Esophagus (tissue), 2 donors: ENCODE data around the gene KLHL28. TPM values are rescaled to one million over a fixed set of nuclear protein-coding genes. Genes with fewer than 3 reads are reported as not detected.

Experiments
- H3K27ac ChIP-seq, 2 donors: one replicate each; pipeline ENCODE4 v1.5.1; 2013; ENCODE audit warnings: low read depth in 2 of 2, mild to moderate bottlenecking in 2 of 2, inconsistent platforms in 1 of 2, low read length in 1 of 2, moderate library complexity in 1 of 2
- H3K27me3 ChIP-seq, 2 donors: one replicate each; pipeline ENCODE4 v1.6.1; 2013; ENCODE audit warnings: low read length in 2 of 2, control low read depth in 1 of 2, mild to moderate bottlenecking in 1 of 2; ENCODE audit not compliant: insufficient read depth in 2 of 2, control insufficient read depth in 1 of 2
- H3K36me3 ChIP-seq, 2 donors: one replicate each; pipeline ENCODE4 v1.6.1; 2013; ENCODE audit warnings: low read length in 1 of 2; ENCODE audit not compliant: control insufficient read depth in 2 of 2, insufficient read depth in 2 of 2
- H3K4me1 ChIP-seq, 2 donors: one replicate each; pipeline ENCODE4 v1.6.1; 2013; ENCODE audit warnings: low read length in 1 of 2; ENCODE audit not compliant: control insufficient read depth in 2 of 2, insufficient read depth in 2 of 2
- H3K4me3 ChIP-seq, 2 donors: one replicate each; pipeline ENCODE4 v1.5.1; 2013; ENCODE audit warnings: low read length in 2 of 2, mild to moderate bottlenecking in 2 of 2, low read depth in 1 of 2, moderate library complexity in 1 of 2
- H3K9me3 ChIP-seq, 2 donors: one replicate each; pipeline ENCODE4 v1.6.1; 2013; ENCODE audit warnings: mild to moderate bottlenecking in 2 of 2, low read depth in 1 of 2, low read length in 1 of 2, moderate library complexity in 1 of 2; ENCODE audit not compliant: control insufficient read depth in 2 of 2, insufficient read depth in 1 of 2
- WGBS, 2 donors: extraction: QIAGEN DNeasy Blood & Tissue Kit; methylation state at CpG; one replicate each; pipeline ENCODE4 v1.1.7; 2013; 5-methylcytosine and 5-hydroxymethylcytosine counted together
- polyA plus RNA-seq, 2 donors: library from polyadenylated mRNA; stranded (reverse); fragments of 200-250 nt; gene quantifications; one replicate each; pipeline ENCODE4 v1.2.3, GENCODE V29; 2013
- donor health status: healthy with polysubstance abuse.
- donor health status: Bipolar disorder and iron deficiency.

The KLHL28 gene
- polyA plus RNA-seq, 2 donors: 2.3 to 2.6 TPM

GRCh38 chr14:44979740-44980356 is 18.1 kb upstream of the KLHL28 start:
- Histone ChIP-seq H3K27ac (no peak overlapping the region), H3K9me3 (no peaks in the 10 kb centered on the region), H3K27me3 (no peaks in the 10 kb centered on the region), H3K4me3 (no peak overlapping the region), H3K36me3 (no peaks in the 10 kb centered on the region), H3K4me1 (no peaks in the 10 kb centered on the region)

DNA sequence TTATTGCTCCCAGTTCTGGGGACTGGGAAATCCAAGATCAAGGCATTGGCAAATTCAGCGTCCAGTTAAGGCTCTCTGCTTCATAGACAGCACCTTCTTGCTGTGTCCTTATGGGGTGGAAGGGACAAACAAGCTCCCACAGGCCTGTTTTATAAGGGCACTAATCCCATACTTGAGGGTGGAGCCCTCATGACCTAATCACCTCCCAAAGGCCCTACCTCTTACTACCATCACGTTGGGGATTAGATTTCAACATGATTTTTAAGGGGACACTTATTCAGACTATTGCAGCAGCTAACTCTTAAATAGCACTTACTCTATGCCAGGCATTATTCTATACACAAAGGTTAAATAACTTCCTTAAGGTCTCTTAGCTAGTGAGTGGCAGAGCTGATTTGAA is 17.5 kb upstream of the KLHL28 start:
- WGBS, 2 donors: 61 to 70% methylated on average over 2 of the region's 2 CpGs

GRCh38 chr14:44971459-44971858 is 9.7 kb upstream of the KLHL28 start:
- Histone ChIP-seq H3K36me3 (no peaks in the 10 kb centered on the region), H3K4me1 (no peaks in the 10 kb centered on the region), H3K9me3 (no peaks in the 10 kb centered on the region), H3K27me3 (no peaks in the 10 kb centered on the region), H3K27ac (no peak overlapping the region), H3K4me3 (no peak overlapping the region)
- 92 to 93% methylated on average over 4 of the region's 4 CpGs for WGBS, 2 donors

More for the DNA sequence above, 17.5 kb upstream of the KLHL28 start:
- Histone ChIP-seq H3K27ac (no peak overlapping the region), H3K4me1 (no peaks in the 10 kb centered on the region), H3K9me3 (no peaks in the 10 kb centered on the region), H3K36me3 (no peaks in the 10 kb centered on the region), H3K27me3 (no peaks in the 10 kb centered on the region), H3K4me3 (no peak overlapping the region)

DNA sequence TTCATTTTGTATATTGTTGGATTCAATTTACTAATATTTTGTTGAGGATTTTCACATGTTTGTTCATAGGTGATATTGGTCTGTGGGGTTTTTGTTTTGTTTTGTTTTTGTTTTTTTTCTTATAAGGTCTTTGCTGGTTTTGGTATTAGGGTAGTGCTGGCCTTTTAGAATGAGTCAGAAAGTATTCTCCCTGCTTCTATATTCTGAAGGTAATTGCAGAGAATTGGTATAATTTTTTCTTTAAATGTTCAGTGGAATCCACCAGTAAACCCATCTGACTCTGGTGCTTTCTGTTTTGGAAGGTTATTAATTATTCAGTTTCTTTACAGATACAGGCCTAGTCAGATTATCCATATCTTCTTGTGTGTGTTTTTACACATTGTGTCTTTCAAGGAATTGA is 9.2 kb upstream of the KLHL28 start:
- Histone ChIP-seq H3K9me3 (no peaks in the 10 kb centered on the region), H3K36me3 (no peaks in the 10 kb centered on the region), H3K27ac (no peak overlapping the region), H3K4me3 (no peak overlapping the region), H3K27me3 (no peaks in the 10 kb centered on the region), H3K4me1 (no peaks in the 10 kb centered on the region)

GRCh38 chr14:44968714-44969113 is 7.0 kb upstream of the KLHL28 start:
- Histone ChIP-seq H3K27ac (no peak overlapping the region), H3K4me3 (no peak overlapping the region), H3K36me3 (no peaks in the 10 kb centered on the region), H3K9me3 (no peaks in the 10 kb centered on the region), H3K4me1 (no peaks in the 10 kb centered on the region), H3K27me3 (no peaks in the 10 kb centered on the region)

GRCh38 chr14:44966601-44967336 is 5.0 kb upstream of the KLHL28 start:
- Histone ChIP-seq H3K27me3 (no peaks in the 10 kb centered on the region), H3K4me1 (no peaks in the 10 kb centered on the region), H3K27ac (no peak overlapping the region), H3K36me3 (no peaks in the 10 kb centered on the region), H3K9me3 (no peaks in the 10 kb centered on the region), H3K4me3 (peak overlapping the region in 1 of 2 donors; percentile 22)
- WGBS, 2 donors: 74 to 78% methylated on average over 4 of the region's 4 CpGs

DNA sequence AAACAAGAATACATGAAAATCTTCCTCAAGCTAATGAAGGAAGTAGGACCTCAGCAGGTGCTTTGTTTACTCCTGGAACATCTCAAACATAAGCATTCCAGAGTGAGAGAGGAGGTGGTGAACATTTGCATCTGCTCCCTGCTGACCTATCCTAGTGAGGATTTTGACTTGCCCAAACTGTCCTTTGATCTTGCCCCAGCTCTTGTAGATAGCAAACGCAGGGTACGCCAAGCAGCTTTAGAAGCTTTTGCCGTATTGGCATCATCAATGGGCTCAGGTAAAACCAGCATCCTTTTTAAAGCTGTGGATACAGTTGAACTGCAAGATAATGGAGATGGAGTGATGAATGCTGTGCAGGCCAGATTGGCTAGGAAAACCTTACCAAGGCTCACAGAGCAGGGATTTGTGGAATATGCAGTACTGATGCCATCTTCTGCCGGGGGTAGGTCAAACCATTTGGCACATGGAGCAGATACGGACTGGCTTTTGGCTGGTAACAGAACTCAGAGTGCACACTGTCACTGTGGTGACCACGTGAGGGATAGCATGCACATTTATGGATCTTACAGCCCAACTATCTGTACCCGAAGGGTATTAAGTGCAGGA is 2.1 kb upstream of the KLHL28 start:
- Histone ChIP-seq H3K4me3 (peak overlapping the region; percentile 5 to 96), H3K4me1 (no peaks in the 10 kb centered on the region), H3K27ac (no peak overlapping the region), H3K36me3 (no peaks in the 10 kb centered on the region), H3K9me3 (no peaks in the 10 kb centered on the region), H3K27me3 (no peaks in the 10 kb centered on the region)
- 16 to 19% methylated on average over 7 of the region's 7 CpGs for WGBS, 2 donors

- Histone ChIP-seq H3K27me3 (no peaks in the 10 kb centered on the region), H3K36me3 (no peaks in the 10 kb centered on the region), H3K4me1 (no peaks in the 10 kb centered on the region), H3K4me3 (peak overlapping the region; percentile 95 to 96), H3K27ac (peak overlapping the region; percentile 42 to 94), H3K9me3 (no peaks in the 10 kb centered on the region)
- WGBS, 2 donors: 10 to 12% methylated on average over 13 of the region's 13 CpGs
Observed at GRCh38 chr14:44963044-44963528, 1.3 kb upstream of the KLHL28 start.

- H3K36me3 ChIP-seq: no peaks in the 10 kb centered on the region
- no peaks in the 10 kb centered on the region for H3K4me1 ChIP-seq
- H3K9me3 ChIP-seq: no peaks in the 10 kb centered on the region
- H3K27me3 ChIP-seq: no peaks in the 10 kb centered on the region
- H3K27ac ChIP-seq: peak overlapping the region; percentile 42 to 94
- WGBS, 2 donors: 1 to 2% methylated on average over 39 of the region's 39 CpGs
- H3K4me3 ChIP-seq: peak overlapping the region; percentile 95 to 96
Observed at GRCh38 chr14:44962334-44963043, 742 bp upstream of the KLHL28 start.
